ENCODE measurements around the gene SNAP25.

Gene SNAP25

DNA sequence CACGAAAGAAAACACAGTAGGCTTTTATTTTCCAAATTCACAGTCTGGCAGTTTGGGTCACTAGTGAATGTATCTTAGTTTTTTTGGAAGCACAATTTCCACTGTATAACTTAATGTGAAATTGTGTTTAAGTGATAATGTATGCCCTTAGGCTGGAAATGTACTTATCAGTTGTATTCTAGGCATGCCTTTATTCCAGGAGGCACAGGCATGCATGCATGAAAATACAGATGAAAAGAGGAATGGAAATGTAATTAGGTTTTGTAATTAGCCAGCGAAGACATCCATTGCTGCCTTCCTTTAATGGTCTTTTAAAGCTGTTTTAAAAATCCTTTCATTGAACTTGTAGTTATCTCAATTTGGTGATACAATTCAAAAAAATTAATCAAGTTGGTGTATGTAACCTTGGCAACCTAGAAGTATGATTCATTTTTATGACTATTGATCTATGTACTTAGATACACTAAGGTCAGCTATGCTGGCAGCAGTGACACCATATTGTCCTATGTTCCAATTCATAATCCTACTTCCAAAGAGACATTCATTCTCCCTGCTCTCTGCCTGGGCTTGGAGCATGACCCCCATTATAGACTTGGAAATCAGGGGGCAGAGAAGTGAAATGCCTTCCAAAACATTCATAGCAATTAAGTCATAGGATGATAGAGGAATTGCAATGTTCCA lies 73.1 kb downstream of the SNAP25 start:
- no peak for DNase-seq (ENCODE audit: low read depth)
- H3K4me3 ChIP-seq (ENCODE audit: low read depth, low read length): no peak overlapping the region

DNA sequence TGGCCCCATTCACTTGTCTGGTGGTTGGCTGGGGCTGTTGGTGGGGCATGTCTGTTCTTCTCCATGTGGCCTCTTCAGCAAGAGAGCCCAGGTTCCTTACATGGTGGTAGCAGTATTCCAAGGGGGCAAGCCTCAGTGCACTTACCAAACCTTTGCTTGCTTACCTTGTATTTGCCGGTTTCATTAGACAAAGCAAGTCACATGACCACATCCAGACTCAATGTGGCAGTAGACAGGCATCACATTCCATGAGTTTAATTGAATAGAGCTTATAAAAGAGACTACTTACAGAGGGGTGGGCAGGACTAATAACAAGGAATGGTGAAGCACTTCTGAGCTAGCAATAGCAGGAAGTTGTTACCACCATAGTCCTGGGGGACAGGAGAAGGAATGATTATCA lies 78.6 kb downstream of the SNAP25 start:
- no peak for DNase-seq (ENCODE audit: low read depth)

DNA sequence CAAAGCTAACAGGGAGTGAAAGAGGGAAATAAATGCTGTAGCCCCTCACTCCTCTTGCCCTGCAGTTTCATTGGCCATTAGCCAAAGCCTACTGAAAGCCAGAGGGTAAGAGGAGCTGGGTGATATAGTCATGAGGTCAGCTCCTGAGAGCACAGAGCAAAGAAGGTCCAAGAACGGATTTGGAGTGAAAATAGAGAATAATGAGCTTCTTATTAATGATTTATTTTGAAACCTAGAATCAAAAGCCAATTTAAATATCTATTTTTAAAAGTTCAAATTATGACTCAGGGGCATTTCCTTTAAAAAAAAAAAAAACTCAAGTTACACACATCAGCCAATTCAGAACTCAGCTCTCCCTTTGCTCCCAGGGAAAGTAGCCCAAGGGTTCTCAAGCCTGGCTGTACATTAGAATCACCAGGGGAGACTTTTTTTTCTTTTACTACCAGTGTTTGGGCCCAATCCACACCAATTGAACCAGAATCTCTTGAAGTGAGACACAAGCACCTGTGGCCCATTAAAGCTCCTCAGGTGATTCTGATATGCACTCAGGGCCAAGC lies 79.1 kb downstream of the SNAP25 start:
- no peak overlapping the region for H3K4me3 ChIP-seq (ENCODE audit: low read depth, low read length)
- no peak for DNase-seq (ENCODE audit: low read depth)

More for the DNA sequence above, 78.6 kb downstream of the SNAP25 start:
- H3K4me3 ChIP-seq (ENCODE audit: low read depth, low read length): no peak overlapping the region

DNA sequence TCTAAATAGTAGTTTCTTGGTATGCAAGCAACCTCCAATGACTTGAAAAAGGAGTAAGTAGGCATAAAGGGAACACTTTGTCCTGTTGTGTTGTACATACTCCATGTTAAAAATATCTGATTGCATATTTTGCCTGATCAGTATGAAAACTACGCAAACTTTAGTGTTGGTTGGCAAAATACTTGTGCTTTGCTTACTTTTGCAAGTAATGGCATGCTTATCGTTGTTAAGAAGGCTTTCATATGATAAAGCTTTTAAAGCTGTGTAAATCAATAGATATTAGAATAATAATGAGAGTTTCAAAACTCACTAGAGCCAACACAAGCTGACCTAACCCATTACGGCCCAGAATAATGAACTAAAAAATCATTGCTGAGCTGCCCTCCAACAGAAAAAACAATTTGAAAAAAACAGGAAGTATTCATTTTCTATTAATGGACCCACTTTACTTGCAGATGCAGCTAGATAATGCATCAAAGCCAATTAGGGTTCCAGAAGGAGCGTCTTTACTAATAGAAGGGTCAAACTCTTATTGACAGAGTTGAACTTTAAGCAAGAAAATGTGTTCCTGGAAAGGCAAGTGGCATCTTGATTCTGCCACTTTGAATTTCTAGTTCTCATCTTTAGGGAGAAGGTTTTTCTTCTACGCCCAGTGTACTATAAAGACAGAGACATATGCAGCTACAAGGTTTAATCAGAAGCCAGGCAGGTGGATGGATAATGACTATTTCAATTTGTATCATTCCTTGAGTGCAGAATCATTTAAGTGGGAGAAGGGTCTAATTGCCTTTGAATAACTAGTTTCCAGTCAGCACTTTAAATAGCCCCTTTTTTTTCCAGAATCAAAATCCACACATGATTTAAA lies 82.2 kb downstream of the SNAP25 start:
- DNase-seq (ENCODE audit: low read depth): no peak
- H3K4me3 ChIP-seq (ENCODE audit: low read depth, low read length): no peak overlapping the region

DNA sequence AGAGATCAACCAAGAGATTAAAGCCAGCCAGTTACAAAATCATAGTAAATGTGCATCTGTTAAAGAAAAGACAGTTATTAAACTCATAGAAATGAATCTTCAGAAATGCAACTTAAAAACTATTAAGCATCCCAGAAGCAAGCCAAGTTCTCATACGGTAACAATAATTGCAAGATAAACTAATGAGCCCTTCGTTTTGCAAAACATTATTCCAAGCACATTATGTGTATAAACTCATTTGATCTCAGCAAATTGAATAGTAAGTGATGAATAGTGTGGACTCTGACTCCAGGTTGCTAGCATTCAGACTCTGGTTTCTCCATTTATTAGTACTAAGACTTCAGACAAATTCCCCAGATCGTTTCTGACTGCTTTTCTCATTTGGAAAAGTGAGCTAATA lies 85.2 kb downstream of the SNAP25 start:
- DNase-seq (ENCODE audit: low read depth): no peak

DNA sequence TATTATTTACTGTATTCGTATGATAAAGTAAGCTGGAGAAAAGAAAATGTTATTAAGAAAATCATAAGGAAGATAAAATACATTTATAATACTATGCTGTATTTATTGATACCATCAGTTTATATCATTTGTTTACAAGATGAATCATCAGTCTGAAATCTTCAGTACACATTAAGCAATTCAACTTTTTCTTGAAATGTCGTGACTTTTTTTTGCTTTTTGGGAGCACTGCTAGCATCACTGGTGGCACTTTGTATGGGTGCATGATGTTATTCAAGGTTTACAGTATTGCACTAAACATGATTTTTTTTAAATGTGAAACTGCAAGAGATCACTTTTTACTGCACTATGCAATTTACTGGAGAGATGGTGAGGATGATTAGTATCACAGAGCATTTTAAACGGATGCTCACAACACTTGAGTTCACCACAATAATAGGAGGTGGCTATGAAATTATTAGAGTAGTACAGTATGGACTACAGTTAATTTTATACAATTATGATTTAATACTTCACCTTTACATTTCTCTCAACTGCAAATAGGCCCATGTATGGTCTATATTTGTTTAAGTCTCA lies 85.9 kb downstream of the SNAP25 start:
- H3K4me3 ChIP-seq (ENCODE audit: low read depth, low read length): no peak overlapping the region
- DNase-seq (ENCODE audit: low read depth): no peak

More for the DNA sequence above, 85.2 kb downstream of the SNAP25 start:
- no peak overlapping the region for H3K4me3 ChIP-seq (ENCODE audit: low read depth, low read length)

DNA sequence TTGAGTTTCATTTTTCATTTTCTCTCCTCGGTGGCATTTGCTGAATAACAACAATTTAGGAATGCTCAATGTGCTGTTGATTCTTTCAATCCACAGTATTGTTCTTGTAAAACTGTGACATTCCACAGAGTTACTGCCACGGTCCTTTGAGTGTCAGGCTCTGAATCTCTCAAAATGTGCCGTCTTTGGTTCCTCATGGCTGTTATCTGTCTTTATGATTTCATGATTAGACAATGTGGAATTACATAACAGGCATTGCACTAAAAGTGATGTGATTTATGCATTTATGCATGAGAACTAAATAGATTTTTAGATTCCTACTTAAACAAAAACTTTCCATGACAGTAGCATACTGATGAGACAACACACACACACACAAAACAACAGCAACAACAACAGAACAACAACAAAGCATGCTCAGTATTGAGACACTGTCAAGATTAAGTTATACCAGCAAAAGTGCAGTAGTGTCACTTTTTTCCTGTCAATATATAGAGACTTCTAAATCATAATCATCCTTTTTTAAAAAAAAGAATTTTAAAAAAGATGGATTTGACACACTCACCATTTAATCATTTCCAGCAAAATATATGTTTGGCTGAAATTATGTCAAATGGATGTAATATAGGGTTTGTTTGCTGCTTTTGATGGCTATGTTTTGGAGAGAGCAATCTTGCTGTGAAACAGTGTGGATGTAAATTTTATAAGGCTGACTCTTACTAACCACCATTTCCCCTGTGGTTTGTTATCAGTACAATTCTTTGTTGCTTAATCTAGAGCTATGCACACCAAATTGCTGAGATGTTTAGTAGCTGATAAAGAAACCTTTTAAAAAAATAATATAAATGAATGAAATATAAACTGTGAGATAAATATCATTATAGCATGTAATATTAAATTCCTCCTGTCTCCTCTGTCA lies 88.1 kb downstream of the SNAP25 start:
- DNase-seq (ENCODE audit: low read depth): peak; percentile 46

DNA sequence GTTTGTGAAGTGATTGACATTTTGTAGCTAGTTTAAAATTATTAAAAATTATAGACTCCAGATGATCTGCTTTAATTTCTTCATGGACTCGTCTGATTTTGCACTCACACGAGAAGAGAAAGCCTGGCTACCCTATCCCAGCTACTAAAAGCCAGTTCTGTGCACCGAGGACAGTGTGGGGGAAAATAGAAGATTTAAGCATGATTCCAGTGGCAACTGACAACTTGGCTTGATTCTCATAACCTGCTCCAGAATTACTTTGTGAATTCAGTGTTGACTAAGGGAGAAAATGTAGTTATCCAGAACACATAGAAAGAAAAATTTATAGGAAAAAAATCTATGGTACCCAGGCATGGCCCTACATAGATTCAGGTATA lies 88.7 kb downstream of the SNAP25 start:
- H3K4me3 ChIP-seq (ENCODE audit: low read depth, low read length): no peak overlapping the region
- DNase-seq (ENCODE audit: low read depth): no peak

More for the DNA sequence above, 88.1 kb downstream of the SNAP25 start:
- H3K4me3 ChIP-seq (ENCODE audit: low read depth, low read length): no peak overlapping the region

DNA sequence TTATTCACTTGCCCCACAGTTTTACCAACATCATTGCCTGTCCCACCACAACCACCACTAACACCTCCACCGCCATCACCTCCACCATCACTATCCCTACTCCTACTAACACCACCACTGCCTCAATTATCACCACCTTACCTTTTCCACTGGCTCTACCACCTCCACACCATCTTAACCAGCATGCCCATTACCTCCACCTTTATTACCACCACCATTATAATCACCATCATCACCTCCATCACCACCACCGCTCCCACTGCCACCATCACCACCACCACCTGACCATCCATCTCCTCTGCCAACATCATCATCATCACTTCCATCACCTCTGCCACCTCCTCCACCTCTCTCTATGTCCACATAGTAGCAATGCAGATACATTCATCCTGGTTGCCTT lies 90.0 kb downstream of the SNAP25 start:
- no peak overlapping the region for H3K4me3 ChIP-seq (ENCODE audit: low read depth, low read length)
- DNase-seq (ENCODE audit: low read depth): no peak

DNA sequence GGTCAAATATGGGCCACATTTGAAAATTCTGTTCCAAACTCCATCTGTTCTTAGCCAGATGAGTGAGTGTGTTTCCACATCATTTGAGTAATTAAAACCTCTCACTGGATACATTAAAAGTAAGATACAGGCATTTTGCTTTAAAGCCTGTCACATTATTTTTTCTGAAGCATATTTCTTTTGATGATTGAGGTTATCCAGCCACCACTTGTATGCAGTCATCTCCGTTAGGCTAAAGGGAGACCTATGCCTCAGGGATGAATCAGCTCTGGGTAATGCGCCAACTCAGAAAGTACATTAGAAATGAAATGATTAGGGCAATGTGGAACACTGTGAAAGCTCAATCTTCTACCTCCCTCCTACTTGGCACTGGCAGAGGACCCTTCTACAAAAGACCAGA lies 90.7 kb downstream of the SNAP25 start:
- no peak overlapping the region for H3K4me3 ChIP-seq (ENCODE audit: low read depth, low read length)
- peak; percentile 80 for DNase-seq (ENCODE audit: low read depth)

DNA sequence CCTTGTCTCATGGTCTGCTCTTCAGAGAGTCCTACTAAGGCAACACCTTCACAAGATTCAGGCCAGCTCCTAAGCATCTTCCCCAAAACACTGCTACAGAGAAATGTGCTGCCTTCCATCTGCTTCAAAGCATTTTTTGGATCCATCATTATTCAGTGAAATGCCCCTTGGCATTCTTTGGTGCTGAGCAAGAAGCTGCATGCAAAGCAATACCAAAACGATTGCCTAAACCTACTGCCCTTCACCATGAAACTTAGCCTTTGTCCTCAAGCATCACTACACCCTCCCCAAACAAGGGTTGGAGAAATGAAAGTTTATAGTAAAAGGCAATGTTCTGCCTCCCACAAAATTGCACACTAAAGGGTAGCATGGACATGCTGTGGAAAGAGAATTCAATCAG lies 93.5 kb downstream of the SNAP25 start:
- H3K4me3 ChIP-seq (ENCODE audit: low read depth, low read length): no peak overlapping the region
- no peak for DNase-seq (ENCODE audit: low read depth)

DNA sequence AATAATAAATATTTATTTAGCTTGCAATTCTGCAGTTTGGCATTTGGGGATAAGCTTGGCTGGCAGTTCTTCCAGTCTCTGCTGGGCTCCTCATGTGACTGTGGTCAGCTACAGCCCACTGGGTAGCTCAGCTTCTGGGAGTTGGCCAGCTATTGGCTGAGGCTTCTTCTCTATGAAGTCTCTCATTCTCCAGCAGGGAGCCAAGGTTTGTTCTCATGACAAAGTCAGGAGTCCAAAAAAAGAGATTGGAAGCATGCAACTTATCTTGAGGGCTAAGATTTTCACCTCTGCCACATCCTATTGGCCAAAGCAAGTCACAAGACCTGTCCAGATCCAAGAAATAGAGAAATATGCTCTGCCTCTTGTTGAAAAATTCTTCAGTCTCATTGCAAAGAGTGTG lies 94.6 kb downstream of the SNAP25 start:
- H3K4me3 ChIP-seq (ENCODE audit: low read depth, low read length): no peak overlapping the region
- no peak for DNase-seq (ENCODE audit: low read depth)

DNA sequence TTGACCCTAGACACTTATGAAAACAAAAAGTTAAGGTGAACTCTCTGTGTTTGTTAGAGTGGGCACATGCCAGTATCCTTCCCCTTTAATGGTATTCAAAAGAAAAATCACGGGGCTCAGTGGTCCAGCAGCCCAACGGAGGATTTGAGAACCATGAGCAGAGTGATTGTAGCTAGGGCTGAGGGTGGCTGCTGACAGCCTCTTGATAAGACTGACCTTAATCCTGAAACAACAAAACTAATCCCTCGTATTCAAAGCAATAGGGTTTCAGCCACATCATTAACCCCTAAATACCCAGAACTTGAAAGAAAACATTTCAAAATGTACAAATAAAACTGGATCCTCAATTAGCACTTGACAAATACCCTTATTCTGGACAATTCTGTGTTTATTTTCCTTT lies 95.1 kb downstream of the SNAP25 start:
- H3K4me3 ChIP-seq (ENCODE audit: low read depth, low read length): no peak overlapping the region
- no peak for DNase-seq (ENCODE audit: low read depth)

DNA sequence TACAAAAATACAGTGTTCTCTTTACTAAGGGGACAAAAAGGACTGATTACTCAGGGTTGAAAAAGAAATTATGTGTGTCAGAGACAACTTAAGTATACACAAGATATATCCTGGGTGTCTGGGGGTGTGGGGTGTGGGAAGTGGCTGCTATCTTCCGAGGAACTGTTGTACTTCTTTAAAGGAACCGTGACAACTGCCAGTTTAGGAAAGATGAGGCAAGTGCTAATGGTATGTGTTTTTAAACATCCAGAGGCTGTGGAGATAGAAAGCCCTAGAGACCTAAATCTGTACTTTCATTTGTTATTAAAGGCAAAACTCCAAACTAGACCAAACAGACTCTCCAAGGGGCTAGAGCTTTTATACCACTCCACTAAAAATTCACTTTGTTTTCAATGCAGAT lies 95.6 kb downstream of the SNAP25 start:
- peak; percentile 78 for DNase-seq (ENCODE audit: low read depth)

DNA sequence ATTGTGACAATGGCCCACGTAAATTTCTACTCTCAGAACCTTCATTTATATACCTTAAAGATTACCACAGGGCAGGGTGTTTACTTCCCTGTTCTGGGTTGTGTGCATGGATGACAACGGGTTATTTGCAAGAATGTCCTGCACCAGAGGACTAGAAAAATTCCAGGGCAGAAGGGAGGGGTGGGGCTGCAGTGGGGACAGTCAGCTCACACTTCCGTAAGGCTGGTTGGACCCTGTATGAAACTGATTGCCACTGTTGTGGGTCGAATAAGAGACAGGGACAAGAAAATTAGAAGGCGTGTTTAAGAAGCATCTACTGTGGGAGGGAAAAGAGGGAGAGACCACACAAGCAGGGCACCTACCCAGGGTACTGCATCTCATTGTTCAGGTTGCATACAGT lies 96.5 kb downstream of the SNAP25 start:
- H3K4me3 ChIP-seq (ENCODE audit: low read depth, low read length): no peak overlapping the region
- no peak for DNase-seq (ENCODE audit: low read depth)

More for the DNA sequence above, 95.6 kb downstream of the SNAP25 start:
- no peak overlapping the region for H3K4me3 ChIP-seq (ENCODE audit: low read depth, low read length)

DNA sequence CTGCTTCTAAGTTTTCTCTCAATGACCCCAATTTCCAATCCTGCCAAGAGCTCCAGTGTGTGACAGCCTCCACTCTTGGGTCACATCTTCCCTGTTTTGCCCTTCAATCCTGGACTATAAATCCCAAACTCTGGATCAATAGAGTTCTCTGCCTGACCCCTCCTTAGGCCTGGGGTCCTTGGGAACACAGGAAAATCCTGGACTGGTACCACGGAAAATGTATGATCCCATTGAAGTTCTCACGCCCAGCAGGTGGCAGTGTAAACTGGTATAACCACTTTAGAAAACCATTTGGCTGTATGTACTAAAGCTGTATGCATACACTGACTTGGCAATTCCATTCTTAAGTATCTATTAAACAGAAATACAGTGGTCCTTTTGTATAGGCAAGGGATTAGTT lies 98.0 kb downstream of the SNAP25 start:
- DNase-seq (ENCODE audit: low read depth): no peak
- no peak overlapping the region for H3K4me3 ChIP-seq (ENCODE audit: low read depth, low read length)

DNA sequence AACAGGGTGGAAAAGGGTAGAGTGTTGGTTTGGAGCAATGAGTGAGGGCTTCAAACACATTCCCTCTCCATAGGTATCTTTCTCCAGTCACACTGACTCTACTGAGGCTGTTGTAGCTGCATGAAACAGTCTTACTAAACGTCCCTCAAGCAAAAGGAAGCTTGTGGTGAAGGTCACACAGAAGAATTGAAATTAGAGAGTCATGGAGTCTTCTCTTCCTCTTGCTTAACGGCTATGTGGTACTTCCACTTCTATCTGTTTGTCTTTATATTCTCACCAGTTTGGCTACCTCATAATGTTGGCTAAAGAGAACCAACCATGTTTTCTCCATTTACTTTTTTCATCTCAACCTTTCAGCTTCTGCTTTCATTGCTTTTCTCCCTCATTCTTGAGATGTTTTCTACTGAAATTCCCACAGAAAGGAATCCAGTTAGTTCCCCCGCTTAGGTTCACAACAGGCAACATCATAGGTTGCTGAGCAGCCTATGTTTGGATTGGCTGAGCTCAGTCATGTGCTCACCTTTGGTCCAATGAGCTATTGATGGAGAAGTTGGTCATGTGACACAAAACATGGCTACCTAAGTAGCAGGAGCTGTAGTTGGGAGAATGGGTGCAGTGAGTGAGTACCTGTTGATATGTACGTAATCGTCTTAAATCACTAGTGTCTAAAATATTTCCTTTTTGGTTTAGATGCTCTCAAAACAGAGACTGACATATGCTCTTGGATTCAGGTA lies 99.8 kb downstream of the SNAP25 start:
- no peak for DNase-seq (ENCODE audit: low read depth)
- no peak overlapping the region for H3K4me3 ChIP-seq (ENCODE audit: low read depth, low read length)

DNA sequence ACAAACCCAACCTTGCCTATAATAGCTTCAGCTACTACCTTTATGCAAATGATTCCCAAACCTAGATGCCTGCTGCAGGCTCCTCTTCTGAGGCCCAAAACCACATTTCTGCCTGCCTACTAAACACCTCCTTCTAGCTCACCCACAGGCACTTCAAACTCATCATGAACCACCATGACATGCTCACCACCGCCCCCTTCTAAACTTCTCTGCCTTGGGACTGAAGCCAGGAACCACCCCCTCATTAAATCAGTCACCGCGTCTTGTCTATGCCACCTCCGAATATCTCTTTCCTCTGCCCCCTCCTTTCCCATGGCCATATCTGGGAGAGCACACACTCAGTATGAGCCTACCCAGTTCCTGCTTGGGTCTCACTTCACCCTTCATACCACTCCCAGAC lies 101.2 kb downstream of the SNAP25 start:
- H3K4me3 ChIP-seq (ENCODE audit: low read depth, low read length): no peak overlapping the region
- no peak for DNase-seq (ENCODE audit: low read depth)

Measured in skeletal muscle cell (primary cell).